Measurements from ENCODE around the gene PBLD.

The PBLD gene

DNA sequence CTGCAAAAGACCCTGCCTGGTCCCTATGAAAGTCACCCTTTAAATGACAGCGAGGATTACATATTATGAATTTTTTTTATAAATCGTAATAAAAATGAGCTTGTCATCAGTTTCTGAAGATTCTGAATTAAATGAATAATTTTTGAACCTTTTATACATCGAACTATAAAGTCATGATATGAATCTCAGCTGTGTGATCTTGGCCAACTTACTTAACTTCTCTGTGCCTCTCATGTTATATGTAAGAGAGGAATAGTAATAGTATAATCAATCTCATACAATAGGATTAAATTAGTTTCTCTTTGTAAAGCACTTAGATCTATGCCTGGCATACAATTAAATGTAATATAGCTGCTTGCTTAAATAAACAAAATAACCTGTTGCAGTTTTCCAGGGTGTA lies 95.6 kb downstream of the PBLD start:
- in situ Hi-C loops (cut with MboI; ENCODE audit: low pct_unique_long_range_greater_than_20kb, low sequenced_read_pairs, unreplicated experiment), result no loop called here
- TF ChIP-seq, protein P1, sequence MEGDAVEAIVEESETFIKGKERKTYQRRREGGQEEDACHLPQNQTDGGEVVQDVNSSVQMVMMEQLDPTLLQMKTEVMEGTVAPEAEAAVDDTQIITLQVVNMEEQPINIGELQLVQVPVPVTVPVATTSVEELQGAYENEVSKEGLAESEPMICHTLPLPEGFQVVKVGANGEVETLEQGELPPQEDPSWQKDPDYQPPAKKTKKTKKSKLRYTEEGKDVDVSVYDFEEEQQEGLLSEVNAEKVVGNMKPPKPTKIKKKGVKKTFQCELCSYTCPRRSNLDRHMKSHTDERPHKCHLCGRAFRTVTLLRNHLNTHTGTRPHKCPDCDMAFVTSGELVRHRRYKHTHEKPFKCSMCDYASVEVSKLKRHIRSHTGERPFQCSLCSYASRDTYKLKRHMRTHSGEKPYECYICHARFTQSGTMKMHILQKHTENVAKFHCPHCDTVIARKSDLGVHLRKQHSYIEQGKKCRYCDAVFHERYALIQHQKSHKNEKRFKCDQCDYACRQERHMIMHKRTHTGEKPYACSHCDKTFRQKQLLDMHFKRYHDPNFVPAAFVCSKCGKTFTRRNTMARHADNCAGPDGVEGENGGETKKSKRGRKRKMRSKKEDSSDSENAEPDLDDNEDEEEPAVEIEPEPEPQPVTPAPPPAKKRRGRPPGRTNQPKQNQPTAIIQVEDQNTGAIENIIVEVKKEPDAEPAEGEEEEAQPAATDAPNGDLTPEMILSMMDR (IDR thresholded peaks at IDR 0.05; ENCODE audit: extremely low read depth, insufficient read depth, missing control alignments), result no peak
- DNase-seq (ENCODE audit: low spot score), result no peak

DNA sequence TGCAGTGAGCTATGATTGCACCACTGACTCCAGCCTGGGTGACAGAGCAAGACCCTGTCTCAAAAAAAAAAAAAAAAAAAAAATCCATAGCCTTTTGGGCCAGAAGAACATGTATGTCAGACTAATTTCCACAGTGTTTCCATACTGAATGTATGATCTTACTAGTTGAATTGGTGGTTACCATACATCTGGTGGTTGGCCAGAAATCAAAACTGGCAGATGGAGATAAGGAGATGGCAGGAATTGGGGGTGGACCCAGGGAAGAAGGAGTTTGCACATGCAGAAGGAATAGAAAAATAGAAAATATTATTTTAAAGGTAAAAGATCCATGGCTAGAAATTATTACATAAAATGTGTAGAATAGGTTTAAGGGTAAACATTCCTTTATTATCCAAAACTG lies 97.1 kb downstream of the PBLD start:
- in situ Hi-C loops (cut with MboI; ENCODE audit: low pct_unique_long_range_greater_than_20kb, low sequenced_read_pairs, unreplicated experiment), result no loop called here
- TF ChIP-seq, protein P1 (IDR thresholded peaks at IDR 0.05; ENCODE audit: extremely low read depth, insufficient read depth, missing control alignments), result no peak
- DNase-seq (ENCODE audit: low spot score), result no peak

DNA sequence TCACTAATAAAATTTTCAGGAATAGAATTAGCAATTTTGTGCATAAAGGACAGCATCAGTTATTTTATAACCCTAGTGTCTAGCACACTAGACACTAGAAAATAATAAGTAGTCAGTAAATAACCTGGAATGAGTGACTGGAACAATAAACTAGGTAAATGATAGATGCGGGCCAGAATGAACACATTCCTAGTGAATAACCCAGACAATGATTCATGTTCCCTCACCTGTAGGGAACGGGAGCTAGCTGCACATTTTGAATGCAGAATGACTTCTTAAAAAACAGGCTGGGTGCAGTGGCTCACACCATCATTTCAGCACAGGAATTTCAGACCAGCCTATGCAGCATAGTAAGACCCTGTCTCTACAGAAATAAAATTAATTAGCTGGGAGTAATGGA lies 97.6 kb downstream of the PBLD start:
- DNase-seq (ENCODE audit: low spot score), result no peak
- TF ChIP-seq, protein P1 (IDR thresholded peaks at IDR 0.05; ENCODE audit: extremely low read depth, insufficient read depth, missing control alignments), result no peak
- in situ Hi-C loops (cut with MboI; ENCODE audit: low pct_unique_long_range_greater_than_20kb, low sequenced_read_pairs, unreplicated experiment), result no loop called here

DNA sequence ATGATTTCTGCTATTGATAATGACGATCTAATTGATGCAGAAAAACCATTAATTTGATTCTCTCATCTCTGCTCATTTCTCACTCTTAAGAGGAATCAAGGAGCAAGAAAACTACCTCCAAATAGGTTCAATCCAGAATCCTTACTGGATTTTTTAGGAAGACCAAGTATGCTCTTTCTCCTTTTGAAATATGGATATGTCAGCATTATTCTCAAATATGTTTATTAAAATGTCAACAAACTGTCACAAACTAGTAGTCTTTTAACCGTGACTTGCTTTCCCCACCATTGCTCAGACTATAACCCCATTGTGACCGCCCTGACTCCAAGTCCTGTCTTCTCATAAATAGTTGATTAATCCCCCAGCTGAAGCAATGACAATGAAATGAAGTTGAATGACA lies 99.7 kb downstream of the PBLD start:
- TF ChIP-seq, protein P1 (IDR thresholded peaks at IDR 0.05; ENCODE audit: extremely low read depth, insufficient read depth, missing control alignments), result no peak
- DNase-seq (ENCODE audit: low spot score), result no peak
- in situ Hi-C loops (cut with MboI; ENCODE audit: low pct_unique_long_range_greater_than_20kb, low sequenced_read_pairs, unreplicated experiment), result no loop called here

All from GM13977 (cell line).